Neural cell (in vitro differentiated cells): ENCODE results near the gene GPALPP1. TPM values are rescaled to one million over a fixed set of nuclear protein-coding genes. Genes with fewer than 3 reads are reported as not detected.

Source experiments
- H2AFZ ChIP-seq: fragments of 200-600, 300-800 bp; sonication (generic), shearing (Covaris generic); 2 replicates; pipeline ENCODE4 v1.6.0; 2014; ENCODE audit warnings: low read depth, mild to moderate bottlenecking, antibody characterized with exemption, low read length, moderate library complexity
- H3F3A ChIP-seq: fragments of 200-600 bp; shearing (Covaris generic); 2 replicates; pipeline ENCODE4 v1.6.1; 2016; ENCODE audit warnings: mild to moderate bottlenecking, moderate library complexity, mixed read lengths, antibody characterized with exemption, low read length; ENCODE audit not compliant: insufficient read depth, poor library complexity, severe bottlenecking
- H3K27ac ChIP-seq: fragments of 200-600, 300-800 bp; sonication (generic), shearing (Covaris generic); 2 replicates; pipeline ENCODE4 v1.5.1; 2014; ENCODE audit warnings: mild to moderate bottlenecking, low read length, moderate library complexity
- H3K27me3 ChIP-seq: fragments of 300-800, 200-600 bp; sonication (generic), shearing (Covaris generic); 2 replicates; pipeline ENCODE4 v1.6.0; 2014; ENCODE audit warnings: mild to moderate bottlenecking, low read depth, low read length, moderate library complexity; ENCODE audit not compliant: insufficient read depth
- H3K36me3 ChIP-seq: fragments of 300-800, 200-600 bp; sonication (generic), shearing (Covaris generic); 2 replicates; pipeline ENCODE4 v1.5.1; 2014; ENCODE audit warnings: mild to moderate bottlenecking, antibody characterized with exemption, low read length, moderate library complexity; ENCODE audit not compliant: insufficient read depth
- H3K4me2 ChIP-seq: fragments of 300-800, 200-600 bp; sonication (generic), shearing (Covaris generic); 2 replicates; pipeline ENCODE4 v1.6.0; 2014; ENCODE audit warnings: mild to moderate bottlenecking, low read length
- H3K4me3 ChIP-seq: fragments of 300-800, 200-600 bp; sonication (generic), shearing (Covaris generic); 2 replicates; pipeline ENCODE4 v1.5.1; 2014; ENCODE audit warnings: mild to moderate bottlenecking, low read length, moderate library complexity
- H3K79me2 ChIP-seq: fragments of 200-600 bp; shearing (Covaris generic); replicated peaks from 2 replicates; pipeline ENCODE4 v1.6.0; 2014; ENCODE audit warnings: mild to moderate bottlenecking, low read length, moderate library complexity; ENCODE audit not compliant: insufficient read depth
- H3K9ac ChIP-seq: fragments of 300-800, 200-600 bp; sonication (generic), shearing (Covaris generic); 2 replicates; pipeline ENCODE4 v1.6.1; 2016; ENCODE audit warnings: mild to moderate bottlenecking, low read length, mixed read lengths
- H3K9me2 ChIP-seq: fragments of 200-600 bp; shearing (Covaris generic); 2 replicates; pipeline ENCODE4 v1.6.1; 2016; ENCODE audit warnings: mild to moderate bottlenecking, low read length, mixed read lengths; ENCODE audit not compliant: insufficient read depth
- H3K9me3 ChIP-seq: fragments of 200-600, 300-800 bp; sonication (generic), shearing (Covaris generic); 2 replicates; pipeline ENCODE4 v1.6.1; 2016; ENCODE audit warnings: mild to moderate bottlenecking, mixed run types, low read length, moderate library complexity, mixed read lengths
- H4K20me1 ChIP-seq: fragments of 200-600 bp; shearing (Covaris generic); 2 replicates; pipeline ENCODE4 v1.6.1; 2016; ENCODE audit warnings: mild to moderate bottlenecking, mixed run types; ENCODE audit not compliant: insufficient read depth
- CTCF ChIP-seq: fragments of 450-650 bp; IDR thresholded peaks from 2 replicates; pipeline ENCODE4 v1.5.1; 2014; ENCODE audit warnings: antibody characterized with exemption, mild to moderate bottlenecking, moderate library complexity; ENCODE audit not compliant: poor library complexity, severe bottlenecking
- EP300 ChIP-seq: fragments of 450-650 bp; conservative IDR thresholded peaks from 2 replicates; pipeline ENCODE4 v1.6.1; 2014; ENCODE audit warnings: antibody characterized with exemption, mild to moderate bottlenecking, moderate library complexity; ENCODE audit not compliant: poor library complexity, severe bottlenecking
- EZH2 ChIP-seq: fragments of 200-600, 300-800 bp; shearing (Covaris generic), sonication (generic); IDR thresholded peaks from 2 replicates; pipeline ENCODE4 v1.6.1; 2014; ENCODE audit warnings: antibody characterized with exemption, low read length, borderline replicate concordance, mild to moderate bottlenecking; ENCODE audit not compliant: insufficient read depth, poor library complexity, severe bottlenecking
- MXI1 ChIP-seq: fragments of 450-650 bp; conservative IDR thresholded peaks from 2 replicates; pipeline ENCODE4 v1.6.1; 2014; ENCODE audit warnings: antibody characterized with exemption, mild to moderate bottlenecking; ENCODE audit not compliant: poor library complexity, severe bottlenecking
- POLR2AphosphoS5 ChIP-seq: IDR thresholded peaks from 2 replicates; pipeline ENCODE4 v1.6.1; 2012
- RAD21 ChIP-seq: fragments of 450-650 bp; conservative IDR thresholded peaks from 2 replicates; pipeline ENCODE4 v1.6.1; 2014; ENCODE audit warnings: antibody characterized with exemption, mild to moderate bottlenecking, moderate library complexity
- REST ChIP-seq: IDR thresholded peaks from 2 replicates; pipeline ENCODE4 v1.6.1; 2012; ENCODE audit warnings: borderline replicate concordance
- SMC3 ChIP-seq: fragments of 450-650 bp; conservative IDR thresholded peaks from 2 replicates; pipeline ENCODE4 v1.6.1; 2014; ENCODE audit warnings: antibody characterized with exemption, mild to moderate bottlenecking, moderate library complexity; ENCODE audit not compliant: poor library complexity
- TAF1 ChIP-seq: IDR thresholded peaks from 2 replicates; pipeline ENCODE4 v1.6.1; 2012; ENCODE audit warnings: low read depth
- polyA plus RNA-seq: library from polyadenylated mRNA; depleted of rRNA; stranded (reverse); fragments of >200 nt; gene quantifications from 2 replicates; pipeline ENCODE4 v1.2.3, GENCODE V29; 2014

Gene GPALPP1
- polyA plus RNA-seq, 1 donor from 2014 or later: 49.7 TPM

- Histone ChIP-seq H4K20me1 (no peaks in the 10 kb centered on the region), H3K79me2 (no peaks in the 10 kb centered on the region), H2AFZ (no peak overlapping the region), H3K27me3 (no peaks in the 10 kb centered on the region), H3K27ac (no peak overlapping the region), H3K9me2 (no peaks in the 10 kb centered on the region), H3F3A (no peaks in the 10 kb centered on the region), H3K4me3 (no peak overlapping the region), H3K9me3 (no peaks in the 10 kb centered on the region), H3K4me2 (no peak overlapping the region), H3K36me3 (no peaks in the 10 kb centered on the region), H3K9ac (no peak overlapping the region)
- TF ChIP-seq CTCF (no peak), EP300 (no peak), TAF1 (no peak), MXI1 (no peak), RAD21 (no peak), POLR2AphosphoS5 (no peak), SMC3 (no peak), EZH2 (no peak), REST (no peak)
Observed at GRCh38 chr13:45064889-45065288, 75.6 kb downstream of the GPALPP1 start.

GRCh38 chr13:45068036-45069001 is 79.0 kb downstream of the GPALPP1 start:
- Histone ChIP-seq H2AFZ (no peak overlapping the region), H3K9ac (no peak overlapping the region), H3K9me3 (no peaks in the 10 kb centered on the region), H3K27ac (no peak overlapping the region), H3K9me2 (no peaks in the 10 kb centered on the region), H3K4me2 (no peak overlapping the region), H3K79me2 (no peaks in the 10 kb centered on the region), H3F3A (no peaks in the 10 kb centered on the region), H3K36me3 (no peaks in the 10 kb centered on the region), H4K20me1 (no peaks in the 10 kb centered on the region), H3K4me3 (no peak overlapping the region), H3K27me3 (no peaks in the 10 kb centered on the region)
- TF ChIP-seq CTCF (no peak), EP300 (no peak), EZH2 (no peak), RAD21 (no peak), TAF1 (no peak), MXI1 (no peak), REST (no peak), POLR2AphosphoS5 (no peak), SMC3 (no peak)
